Stimulated activated CD4-positive, alpha-beta T cell treated with anti-CD3 and anti-CD28 coated beads, TNF-alpha, amount 100 ng/mL, for 48 hours (primary cell): ENCODE results near the gene ATP6V1E1.

Experiments used
- DNase-seq, 3 donors: peaks; one replicate each; pipeline ENCODE4 v3.0.0-alpha.2; 2020; ENCODE audit warnings: low read depth in 3 of 3

The ATP6V1E1 gene

DNA sequence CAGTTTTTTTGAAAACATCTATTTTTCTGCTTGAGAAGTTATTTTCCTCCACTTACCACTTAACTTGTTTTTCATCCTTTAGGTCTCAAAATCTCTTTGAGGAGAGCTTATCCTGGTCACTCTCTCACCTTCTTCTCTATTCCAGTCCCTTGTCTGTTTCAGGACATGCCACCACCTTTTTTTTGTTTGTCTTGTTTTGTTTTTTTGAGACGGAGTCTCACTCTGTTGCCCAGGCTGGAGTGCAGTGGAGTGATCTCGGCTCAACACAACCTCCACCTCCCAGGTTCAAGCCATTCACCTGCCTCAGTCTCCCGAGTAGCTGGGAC lies 5.4 kb upstream of the ATP6V1E1 start:
- DNase-seq = no peak

DNA sequence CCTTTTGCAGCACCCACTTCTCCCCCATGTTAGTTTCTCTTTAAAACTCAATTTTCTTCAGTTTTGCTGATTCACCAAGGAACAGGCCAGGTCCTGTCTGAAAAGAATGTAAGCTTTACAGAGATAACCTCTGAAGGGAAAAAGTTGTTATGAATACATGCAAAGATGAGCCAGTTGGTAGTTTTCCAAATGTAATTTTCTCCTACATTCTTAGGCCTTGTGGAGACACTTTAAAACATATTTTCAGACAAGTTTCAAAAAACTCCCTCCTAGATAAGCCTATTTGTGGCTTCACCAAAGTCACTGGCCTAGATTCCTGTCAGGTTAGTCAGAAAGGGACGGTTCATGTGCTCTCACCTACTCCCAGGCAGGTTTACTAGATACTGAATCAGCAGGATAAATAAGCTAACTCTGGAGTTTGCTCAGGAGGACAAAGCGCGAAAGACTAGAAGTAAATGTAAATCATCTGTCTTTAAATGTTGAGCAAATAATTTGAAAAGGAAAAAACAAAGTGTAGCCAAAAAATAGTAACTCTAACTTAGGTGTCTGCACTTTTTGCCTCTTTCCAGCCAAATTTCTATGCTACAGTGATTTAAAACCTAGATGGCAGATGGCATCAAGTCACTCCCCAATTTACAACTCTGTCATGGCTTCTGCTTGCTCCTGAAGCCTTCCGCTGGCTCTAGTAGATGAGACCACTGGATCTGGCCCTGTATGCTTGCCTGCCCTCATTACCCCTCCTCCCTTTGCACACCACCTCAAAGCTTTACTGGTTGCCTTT lies 4.9 kb upstream of the ATP6V1E1 start:
- DNase-seq = no peak

DNA sequence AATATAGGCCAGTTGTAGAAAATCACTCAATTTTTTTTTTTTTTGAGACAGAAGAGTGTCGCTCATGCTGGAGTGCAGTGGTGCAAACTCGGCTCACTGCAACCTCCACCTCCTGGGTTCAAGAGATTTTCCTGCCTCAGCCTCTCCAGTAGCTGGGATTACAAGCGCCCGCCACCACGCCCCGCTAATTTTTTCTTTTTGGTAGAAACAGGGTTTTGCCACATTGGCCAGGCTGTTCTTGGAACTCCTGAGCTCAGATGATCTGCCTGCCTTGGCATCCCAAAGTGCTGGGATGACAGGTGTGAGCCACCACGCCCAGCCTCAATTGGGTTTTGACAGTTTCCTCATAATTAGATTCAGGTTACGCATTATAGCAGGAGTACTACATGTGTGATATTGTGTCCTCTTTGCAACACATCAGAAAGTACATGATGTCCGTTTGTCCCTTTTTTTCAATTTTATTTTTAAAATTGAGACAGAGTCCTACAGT lies 2.6 kb upstream of the ATP6V1E1 start:
- DNase-seq = no peak

DNA sequence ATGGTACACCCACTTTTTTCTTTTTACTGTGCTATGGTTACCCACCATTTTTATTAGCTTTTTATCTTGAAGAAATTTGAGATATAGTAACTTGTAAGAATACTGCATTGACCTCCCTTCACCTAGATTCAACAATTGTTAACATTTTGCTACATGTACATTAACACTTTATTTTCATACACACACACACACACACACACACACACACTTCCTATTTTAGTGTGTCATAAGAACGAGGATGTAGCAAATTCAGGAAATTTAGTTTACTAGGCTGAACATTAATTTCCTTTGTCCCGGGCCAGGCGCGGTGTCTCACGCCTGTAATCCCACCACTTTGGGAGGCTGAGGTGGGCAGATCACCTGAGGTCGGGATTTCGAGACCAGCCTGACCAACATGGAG lies 1.1 kb upstream of the ATP6V1E1 start:
- DNase-seq = no peak

DNA sequence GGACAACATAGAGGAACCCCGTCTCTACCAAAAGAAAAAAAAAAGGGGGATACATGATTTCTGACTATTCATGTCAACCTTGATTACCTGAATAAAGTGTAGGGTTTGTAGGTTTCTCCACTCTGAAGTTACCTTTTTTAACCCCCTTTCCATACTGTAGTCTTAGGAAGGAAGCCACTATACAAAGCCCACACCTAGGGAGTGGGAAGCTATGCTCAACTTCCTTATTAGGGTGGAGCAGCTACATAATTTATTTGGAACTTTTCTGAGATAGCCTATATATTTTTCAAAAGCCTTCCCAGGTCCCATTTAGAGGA lies 582 bp upstream of the ATP6V1E1 start:
- DNase-seq = no peak

DNA sequence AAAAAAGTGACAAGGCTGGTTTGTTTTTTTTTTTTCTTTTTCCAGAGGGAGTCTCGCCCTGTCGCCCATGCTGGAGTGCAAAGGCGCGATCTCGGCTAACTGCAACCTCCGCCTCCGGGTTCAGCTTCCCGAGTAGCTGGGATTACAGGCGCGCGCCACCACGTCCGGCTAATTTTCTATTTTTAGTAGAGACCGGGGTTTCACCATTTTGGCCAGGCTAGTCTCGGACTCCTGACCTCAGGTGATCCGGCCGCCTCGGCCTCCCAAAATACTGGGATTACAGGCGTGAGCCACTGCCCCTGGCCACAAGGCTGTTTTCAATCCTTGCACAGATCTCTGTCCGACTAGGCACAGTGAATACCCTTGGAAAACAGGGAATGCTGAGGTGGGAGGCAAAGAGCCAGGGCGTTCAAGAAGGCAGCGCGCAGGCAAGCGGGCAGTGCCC lies 566 bp downstream of the ATP6V1E1 start:
- no peak for DNase-seq

DNA sequence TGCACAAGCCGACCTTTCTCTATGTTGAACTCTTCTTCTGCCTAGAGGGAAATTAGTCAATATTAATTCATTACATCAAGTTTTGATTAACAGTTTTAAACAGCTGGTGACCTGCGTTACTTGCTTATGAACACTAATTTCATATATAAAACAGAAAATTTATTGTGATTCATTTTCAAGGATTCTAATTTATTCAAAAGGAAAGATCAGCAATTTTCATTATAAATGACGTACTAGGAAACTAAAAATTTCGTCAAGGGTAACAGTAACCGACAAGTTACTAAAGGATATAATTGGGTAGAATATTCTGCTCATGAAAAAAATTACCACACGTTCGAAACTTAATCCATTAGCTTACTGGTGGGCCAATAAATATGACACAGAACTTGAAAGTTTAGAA lies 15.3 kb downstream of the ATP6V1E1 start:
- DNase-seq = no peak

DNA sequence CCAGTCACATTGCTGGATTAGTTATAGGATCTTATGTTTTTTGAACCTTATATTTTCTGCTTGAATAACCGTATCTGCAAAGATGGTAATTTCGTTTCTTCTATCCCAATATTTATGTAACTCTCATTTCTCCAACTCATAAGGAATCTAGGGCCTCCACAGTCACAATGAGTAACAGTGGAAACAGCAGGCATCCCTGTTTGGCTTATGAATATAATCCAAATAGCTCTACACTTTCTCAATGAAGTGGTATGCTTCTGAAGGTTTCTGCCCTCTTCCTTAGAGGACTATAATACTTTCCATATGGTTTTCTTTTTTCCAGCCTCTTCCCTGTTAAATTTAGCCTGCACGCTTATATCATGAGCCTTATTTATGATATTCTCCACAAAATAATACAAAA lies 16.5 kb downstream of the ATP6V1E1 start:
- DNase-seq = no peak

DNA sequence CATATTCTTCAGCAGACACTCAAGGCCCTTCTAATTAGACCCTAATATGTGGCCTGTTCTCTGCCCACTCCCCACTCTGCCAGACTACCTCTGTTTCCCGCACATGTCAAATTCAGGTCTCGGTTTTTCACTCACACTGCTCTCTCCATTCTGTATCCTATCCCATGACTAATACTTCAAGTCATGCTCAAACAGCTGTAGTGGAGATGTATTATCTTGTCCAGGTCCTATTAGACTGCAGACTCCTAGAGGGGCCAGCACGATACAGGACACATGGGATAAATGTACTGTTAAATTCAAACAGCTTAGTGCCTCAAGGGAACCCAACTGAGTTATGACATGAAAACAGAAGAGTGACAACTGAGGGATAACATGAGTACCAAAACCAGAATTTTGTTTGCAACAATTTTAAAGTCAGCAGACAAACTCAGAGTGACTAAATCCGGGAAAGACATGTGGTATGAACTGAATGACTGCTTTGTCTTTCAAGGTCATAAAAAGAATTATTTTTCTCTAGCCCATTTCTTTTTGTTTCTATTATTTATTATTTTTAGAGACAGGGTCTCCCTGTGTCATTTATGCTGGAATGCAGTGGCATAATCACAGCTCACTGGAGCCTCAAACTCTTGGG lies 20.5 kb downstream of the ATP6V1E1 start:
- DNase-seq = no peak

DNA sequence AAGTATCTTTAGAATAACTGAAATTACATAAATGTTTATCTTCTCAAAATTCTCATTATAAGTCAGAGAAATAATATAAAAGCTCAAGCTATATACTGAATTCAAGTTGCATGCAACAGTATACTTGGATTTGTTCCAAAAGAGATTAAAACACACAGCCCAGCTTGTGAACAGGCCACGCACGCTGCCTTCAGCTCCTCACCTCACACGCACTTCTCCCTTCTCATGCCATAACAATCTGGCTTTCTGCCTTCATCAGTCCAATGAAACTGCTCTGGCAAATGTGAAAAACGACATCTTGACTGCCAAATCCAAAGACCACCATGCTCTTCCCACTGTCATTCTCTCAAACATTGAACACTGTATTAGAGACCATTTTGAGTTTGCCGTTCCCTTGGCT lies 22.1 kb downstream of the ATP6V1E1 start:
- no peak for DNase-seq

DNA sequence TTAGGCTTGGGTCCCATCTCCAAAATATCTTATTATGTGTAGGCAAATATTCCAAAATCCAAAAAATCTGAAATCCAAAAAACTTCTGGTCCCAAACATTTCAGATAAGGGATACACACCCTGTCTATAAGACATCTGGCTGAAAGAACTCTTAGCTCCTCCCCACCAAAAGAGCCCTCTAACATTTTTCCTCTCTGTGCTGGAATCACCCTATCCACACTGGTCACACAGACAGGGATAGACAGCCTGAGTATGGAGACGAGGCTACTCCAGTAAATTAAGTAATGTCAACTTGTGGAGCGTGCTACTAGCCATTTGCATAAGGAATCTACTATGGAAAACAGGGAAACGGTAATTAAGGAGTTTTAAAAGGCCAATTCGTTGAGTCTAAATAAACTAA lies 24.9 kb downstream of the ATP6V1E1 start:
- DNase-seq = no peak

DNA sequence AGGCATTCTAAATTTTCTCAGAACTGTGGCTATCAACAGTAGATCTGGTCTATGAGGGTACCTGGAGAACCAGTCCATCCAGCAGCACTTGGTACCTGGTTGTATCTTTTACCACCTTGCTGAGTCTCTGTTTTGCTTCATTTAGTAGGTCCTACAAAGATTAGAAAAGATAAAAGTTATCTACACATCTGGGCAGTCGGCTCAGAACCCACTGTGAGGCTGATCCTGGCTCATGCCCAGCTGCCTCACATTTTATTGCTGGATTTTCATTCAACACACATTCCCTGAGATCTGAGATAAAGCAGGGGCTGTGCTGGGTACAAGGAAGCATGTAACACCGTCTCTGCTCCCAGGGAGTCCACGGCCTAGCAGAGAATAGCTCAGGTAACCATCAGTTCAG lies 27.5 kb downstream of the ATP6V1E1 start:
- DNase-seq = no peak

DNA sequence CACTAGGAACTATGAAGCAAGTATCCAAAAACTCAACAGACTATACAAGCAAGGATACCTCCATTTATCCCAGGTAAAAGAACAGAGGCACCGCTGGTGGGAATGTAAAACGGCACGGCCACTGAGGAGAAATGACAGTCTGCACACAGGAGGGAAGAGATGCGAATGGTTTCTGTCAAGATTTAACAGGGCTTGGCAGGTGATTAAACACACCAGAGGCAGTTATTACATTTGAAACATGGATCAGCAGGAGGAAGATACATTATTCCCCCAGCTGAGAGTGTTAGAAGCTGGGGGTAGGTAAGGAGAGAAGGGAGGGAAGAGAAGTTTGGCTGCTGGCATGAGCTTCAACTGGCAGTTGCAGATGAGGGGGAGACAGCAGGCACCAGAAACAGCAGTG lies 30.2 kb downstream of the ATP6V1E1 start:
- no peak for DNase-seq

DNA sequence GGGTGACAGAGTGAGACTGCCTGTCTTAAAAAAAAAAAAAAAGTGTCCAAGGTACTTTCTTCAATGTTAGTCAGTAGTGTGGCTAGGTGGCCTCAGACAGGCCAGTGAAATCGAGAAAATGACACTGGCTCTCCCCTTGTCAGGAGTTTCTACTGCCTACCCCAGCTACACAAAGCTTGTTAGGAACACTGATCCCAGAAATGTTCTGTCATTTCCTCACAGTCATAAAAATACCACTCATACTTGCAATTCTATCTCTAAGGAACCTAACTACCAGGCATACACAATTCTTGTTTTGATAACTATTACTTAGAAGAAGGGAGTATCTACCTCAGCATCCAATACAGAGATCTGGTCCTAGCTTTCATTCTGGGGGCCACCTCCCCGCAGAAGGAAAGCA lies 31.3 kb downstream of the ATP6V1E1 start:
- no peak for DNase-seq

DNA sequence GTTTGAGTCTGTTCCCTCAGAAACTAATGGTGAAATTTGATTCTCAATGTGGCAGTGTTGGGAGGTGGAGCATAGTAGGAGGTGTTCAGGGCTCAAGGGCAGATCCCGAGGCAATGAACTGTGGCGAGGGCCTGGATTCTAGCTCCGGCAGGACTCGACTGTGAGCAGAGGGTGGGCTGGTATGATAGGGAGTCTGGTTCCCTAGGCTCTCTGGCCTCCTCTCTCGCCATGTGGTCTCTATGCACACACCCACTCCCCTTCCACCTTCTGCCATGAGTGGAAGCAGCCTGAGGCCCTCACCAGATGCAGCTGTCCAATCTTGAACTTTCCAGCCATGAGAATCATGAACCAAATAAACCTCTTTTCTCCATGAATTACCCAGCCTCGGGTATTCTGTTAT lies 32.3 kb downstream of the ATP6V1E1 start:
- no peak for DNase-seq

DNA sequence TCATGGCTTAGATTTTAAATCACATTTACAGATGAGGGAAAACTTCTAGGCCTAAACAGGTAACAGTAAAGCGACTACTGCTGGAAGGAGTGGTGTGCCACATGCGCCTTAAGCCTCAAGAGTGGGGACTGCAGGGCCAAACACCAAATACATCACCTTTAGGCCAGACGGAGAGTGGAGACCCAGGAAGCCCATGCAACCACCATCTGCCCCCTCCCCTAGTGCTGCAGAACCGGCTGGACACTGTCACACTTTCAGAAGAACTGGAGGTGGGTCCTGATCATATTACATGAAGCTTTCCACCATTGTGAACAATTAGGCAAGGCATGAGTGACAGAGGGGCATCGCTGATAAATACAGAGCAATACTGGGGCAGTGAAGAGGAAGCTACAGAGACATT lies 36.3 kb downstream of the ATP6V1E1 start:
- no peak for DNase-seq

DNA sequence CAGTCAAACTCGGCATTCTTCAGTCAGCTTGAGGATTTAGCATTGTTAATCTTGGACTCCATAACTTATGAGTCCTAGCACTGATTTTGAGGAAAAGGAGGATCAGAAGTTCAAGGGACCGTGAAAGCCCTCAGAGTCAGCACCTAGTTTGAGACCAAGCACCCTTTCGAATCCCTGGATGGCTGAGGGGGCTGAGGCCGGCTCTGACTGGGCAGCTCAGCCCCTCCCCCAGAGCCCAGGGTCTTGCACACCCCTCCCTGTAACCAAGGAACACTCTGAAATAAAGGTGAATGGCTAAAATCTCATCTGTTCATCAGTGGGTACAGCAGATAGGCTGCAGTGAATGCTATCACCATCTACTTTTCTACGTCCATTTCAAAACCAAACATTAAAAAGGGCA lies 38.0 kb downstream of the ATP6V1E1 start:
- no peak for DNase-seq

DNA sequence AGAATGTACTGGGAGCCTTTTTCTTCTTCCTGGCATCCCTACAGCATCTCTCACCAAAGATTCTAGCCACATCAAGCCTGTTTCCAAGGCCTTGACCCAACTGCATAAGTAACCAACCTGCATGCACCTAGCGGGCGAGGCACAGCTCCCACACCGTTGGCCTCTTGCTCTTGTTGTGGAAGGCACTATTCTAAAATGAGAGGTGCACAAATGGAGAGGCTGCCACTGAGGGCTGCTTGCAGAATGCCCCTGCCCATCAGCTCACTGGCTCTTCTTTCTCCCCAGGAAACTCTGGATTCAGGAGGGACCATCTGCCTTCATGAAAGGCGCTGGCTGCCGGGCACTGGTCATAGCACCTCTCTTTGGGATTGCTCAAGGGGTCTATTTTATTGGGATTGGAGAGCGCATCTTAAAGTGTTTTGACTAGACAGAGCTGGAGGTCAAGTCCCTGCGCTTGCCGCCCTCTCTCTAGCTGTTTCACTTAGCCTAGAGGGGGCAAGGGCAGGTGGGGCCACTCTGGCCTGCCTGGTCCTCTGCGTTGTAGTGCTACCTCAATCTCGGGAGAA lies 38.7 kb downstream of the ATP6V1E1 start:
- DNase-seq = no peak

DNA sequence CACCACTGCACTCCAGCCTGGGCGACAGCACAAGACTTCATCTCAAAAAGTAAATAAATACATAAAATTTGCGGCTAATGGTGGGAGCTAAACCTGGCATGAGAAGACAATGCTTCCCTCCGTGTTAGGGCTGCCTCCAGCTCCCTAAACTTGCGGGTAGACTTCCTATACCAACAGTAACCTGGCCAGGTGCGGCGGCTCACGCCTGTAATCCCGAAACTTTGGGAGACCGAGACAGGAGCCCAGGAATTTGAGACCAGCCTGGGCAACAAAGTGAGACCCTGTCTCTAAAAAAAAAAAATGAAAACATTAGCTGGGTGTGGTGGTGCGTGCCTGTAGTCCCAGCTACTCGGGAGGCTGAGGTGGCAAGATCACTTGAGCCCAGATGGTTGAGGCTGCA lies 39.9 kb downstream of the ATP6V1E1 start:
- DNase-seq = no peak

DNA sequence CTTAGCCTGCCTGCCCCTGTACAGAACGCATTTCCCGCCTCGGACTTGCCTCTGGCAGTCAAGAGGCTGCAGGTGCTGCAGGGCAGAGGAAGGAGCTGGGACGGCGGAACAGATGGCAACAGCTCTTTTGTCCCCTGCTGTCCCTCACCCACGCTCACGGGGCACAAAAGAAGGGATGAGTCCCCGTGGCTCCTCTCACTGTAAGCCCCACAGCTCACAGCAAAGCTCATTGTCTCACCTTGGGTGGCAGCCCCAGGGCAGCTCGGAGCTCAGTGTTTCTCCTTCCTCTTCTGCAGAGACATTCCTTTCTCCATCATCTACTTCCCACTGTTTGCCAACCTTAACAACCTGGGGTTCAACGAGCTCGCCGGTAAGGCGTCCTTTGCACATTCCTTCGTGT lies 40.9 kb downstream of the ATP6V1E1 start:
- no peak for DNase-seq

DNA sequence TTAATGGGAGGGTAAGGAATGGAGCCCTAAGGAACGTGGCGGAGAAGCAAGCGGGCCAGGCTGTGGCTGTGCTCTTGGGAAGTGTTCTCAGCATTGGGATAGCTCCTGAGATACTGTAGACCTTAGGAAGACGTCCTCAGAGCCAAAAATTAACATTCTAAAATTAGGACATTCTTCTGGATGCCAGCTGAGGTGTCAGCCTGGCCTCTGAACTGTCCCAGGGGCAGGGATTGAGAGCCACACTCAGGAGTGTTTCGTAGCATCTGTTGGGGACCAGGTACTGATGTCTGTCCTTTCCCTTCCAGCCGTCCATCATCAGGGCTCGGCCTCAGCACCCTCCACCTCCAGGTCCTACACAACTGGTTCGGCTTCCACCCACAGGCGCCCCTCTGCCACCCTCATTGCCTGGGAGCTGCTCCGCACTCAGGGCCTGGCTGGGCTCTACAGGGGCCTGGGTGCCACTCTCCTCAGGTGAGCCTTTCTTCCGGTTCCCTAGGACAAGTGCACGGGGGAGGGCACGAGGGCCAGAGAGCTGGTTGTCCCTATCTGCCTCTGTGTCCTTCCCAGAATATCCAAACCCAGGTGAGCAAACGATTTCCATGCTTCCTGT lies 41.6 kb downstream of the ATP6V1E1 start:
- no peak for DNase-seq

DNA sequence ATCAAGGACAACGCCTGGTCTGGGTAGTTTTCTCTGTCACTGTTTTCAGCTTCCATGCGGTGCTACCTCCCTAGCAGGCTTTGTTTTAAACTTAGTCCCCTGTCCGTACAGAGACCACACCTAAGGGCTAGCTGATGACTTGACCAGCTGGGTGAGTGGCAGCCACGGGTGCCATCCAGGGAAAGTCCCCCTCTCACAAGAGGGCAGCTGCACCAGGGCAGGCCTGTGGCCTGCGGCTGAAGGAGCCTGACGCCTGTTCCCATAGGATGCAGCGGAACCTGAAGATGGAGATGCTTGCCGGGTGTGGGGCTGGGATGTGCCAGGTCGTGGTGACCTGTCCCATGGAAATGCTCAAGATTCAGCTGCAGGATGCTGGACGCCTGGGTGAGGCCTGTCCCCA lies 45.4 kb downstream of the ATP6V1E1 start:
- DNase-seq = no peak

DNA sequence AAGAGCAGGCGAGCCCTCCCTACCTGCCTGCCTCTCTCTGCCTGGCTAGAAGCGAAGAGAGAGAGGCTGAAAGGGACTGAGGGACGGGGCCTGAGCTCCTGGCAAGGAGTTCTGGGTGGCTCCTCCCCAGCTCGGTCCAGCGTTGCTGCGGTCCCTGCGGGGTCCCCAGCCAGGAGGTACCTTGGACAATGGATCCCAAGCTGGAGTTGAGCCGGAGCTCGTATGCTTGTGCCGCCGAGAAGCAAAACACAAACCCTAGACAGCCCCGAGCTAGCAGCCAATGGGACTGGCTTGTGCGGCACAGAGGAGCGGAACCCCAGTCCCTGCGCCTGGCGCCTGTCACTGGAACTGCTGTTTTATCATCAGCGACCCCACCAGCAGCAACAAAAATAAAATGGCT lies 46.9 kb downstream of the ATP6V1E1 start:
- no peak for DNase-seq
